HG03520 (cell line): ENCODE data around the gene FOXRED2.
"Not testable (repeated sequence)": the region's sequence is repeated elsewhere in the genome, so short reads cannot be mapped to it uniquely, and the experiment has no call there.

Experiments
- ATAC-seq: cut with Tn5 transposase; IDR thresholded peaks from one replicate; pipeline ENCODE4 v1.9.1; 2021; ENCODE audit warnings: mild to moderate bottlenecking, moderate library complexity; ENCODE audit not compliant: unreplicated experiment

Gene FOXRED2

DNA sequence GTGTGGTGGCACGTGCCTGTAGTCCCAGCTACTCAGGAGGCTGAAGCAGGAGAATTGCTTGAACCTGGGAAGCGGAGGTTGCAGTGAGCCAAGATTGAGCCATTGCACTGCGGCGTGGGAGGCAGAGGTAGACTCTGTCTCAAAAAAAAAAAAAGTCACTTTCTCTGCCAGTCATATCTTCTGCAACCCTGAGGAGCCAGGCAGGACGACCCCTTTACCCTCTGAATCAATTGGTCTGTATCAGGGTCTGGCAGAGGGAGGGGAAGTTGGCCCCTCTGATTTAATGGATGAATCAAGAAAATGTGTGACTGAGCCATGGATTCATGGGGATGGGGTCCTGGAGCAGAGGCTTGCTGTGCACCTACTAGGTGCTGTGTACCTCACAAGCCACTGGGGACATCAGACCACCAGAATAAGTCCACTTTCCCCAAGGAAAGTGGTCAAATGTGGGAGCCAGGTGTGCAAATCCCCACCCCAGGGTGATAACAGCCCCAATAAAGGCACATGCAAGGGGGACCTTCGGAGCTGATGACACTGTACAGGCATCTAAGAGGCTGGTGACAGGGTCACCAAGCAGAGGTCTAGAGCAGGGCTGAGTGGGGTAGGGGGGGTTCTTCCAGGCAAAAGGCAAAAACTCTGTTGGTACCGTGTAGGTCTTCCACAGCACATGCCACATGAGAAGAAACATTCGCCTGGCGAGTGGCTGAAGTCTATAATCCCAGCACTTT, 54.4 kb downstream of the FOXRED2 start:
- ATAC-seq, result no peak

DNA sequence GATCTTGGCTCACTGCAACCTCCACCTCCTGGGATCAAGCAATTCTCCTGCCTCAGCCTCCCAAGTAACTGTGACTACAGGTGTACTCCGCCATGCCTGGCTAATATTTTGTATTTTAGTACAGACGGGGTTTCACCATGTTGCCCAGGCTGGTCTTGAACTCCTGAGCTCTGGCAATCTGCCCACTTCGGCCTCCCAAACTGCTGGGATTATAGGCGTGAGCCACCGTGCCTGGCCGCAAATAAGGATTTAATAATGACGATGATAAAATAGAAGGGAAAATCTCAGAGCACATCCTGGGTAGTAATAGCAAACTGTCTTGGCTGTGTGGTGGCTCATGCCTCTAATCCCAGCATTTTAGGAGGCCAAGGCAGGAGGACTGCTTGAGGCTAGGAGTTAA, 55.9 kb downstream of the FOXRED2 start:
- ATAC-seq, result not testable (repeated sequence)

DNA sequence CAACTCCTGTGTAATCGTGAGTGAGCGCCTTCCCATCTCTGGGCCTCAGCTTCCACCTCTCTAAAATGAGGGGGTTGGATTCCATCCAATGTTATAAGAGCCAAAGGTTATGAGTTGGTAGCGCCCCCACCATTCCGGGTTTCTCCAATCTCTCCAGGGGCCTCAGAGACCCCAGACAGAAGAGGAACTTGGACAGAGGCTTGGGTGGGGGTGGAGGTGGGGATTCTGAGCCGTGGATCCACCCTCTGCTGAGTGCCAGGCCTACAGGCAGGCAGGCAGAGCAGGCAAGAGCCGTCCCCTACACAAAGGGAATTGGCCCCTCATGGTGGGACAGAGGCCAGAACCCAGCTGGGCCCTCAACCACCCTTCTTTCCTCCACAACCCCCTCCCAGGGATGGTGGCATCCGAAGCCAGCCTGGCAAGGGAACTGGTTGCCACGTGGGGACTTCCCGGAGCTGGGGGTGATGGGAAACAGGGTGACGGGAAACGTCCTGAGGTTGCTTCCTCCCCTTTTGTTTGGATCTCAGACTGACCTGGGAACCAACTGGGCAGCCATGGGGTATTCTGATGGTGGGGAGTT, 57.2 kb downstream of the FOXRED2 start:
- no peak for ATAC-seq

DNA sequence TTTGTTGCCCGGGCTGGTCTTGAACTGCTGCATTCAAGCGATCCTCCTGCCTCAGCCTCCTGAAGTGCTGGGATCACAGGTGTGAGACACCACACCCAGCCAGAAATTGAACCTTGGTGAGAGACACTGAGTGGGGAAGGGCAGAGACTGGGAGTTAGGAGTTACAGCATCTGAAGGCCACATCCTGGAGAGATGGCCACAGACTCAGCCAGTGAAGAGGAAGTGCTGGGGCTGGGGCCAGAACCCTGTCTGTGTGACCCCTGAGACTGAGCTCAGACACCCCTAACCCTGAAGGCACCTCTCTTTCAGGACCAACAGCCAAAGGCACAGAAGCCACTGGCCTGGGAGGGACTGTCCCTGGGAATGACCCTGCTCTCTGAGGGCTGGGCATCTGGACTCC, 59.2 kb downstream of the FOXRED2 start:
- no peak for ATAC-seq

DNA sequence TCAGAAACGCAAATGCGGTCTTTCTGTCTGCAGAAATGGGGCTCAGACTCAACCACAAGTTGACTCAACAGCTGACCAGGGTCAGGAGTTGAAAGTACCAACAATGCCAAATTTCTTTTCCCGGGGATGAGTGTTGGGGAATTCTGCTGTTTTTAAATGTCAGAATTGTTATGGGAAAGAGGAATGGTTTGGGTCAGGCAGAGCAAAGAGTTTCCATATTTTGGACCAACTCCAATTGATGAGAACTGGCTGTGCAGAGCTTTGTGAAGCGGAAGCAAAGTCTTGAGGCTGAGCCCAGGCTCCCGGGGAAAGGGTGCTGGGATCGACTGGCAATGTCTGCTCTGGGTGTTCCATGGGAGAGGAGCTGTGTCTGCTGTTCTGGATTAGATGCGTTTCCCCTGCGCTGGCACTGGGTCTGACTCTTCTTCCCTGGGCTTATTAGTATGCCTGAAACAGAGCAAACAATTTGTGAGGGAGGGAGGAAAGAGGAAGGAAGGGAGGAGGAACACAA, 61.6 kb downstream of the FOXRED2 start:
- ATAC-seq, result no peak

DNA sequence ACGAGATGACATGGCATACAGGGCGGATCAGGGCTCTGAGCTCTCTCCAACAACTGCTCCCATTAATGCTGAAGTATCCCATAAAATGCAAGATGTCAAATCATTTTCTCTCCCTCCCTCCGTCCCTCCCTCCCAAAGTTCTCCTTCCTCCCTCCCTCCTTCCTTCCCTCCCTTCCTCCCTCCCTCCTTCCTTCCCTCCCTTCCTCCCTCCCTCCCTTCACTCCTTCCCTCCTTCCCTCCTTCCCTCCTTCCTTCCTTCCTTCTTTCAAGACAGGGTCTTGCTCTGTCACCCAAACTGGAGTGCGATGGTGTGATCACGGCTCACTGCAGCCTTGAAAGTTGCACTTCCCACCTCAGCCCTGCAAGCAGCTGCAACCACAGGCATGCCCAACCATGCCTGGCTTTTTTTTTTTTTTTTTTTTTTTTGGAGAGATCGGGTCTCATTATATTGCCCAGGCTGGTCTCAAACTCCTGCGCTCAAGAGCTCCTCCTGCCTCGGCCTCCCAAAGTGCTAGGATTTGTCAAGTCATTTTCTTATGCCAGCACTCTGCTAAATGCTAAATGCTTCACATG, 63.6 kb downstream of the FOXRED2 start:
- no peak for ATAC-seq

DNA sequence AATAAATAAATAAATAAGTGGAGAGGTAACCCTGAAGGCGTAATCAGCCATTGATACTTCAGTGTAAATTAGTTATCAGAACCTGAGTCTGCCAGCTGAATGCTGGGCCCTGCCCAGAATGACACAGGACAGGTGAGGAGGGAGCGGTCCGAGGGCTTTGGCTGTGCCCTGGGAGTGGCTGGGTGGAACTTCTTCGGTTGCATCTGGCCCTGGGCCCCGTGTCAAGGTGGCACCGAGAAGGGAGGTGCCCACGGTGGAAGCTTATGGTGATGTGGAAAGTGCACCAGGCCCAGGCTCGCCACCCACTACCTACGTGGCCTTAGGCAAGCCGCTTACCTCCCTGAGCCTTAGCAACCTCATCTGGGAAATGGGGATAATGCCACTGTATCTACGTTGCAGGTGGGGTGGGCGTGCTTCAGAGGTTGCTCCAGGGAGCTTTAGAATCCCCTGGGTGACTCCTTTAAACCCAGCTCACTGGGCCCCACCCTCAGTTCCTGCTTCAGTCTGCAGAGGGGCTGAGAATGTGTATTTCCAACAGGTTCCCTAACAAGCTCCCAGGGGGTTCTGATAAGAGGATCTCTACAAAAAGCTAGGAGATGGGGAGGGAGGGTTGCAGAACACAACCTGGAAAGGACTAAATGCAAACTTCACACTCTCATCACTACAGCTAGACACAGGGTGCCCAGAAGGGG, 64.2 kb downstream of the FOXRED2 start:
- ATAC-seq, result no peak

DNA sequence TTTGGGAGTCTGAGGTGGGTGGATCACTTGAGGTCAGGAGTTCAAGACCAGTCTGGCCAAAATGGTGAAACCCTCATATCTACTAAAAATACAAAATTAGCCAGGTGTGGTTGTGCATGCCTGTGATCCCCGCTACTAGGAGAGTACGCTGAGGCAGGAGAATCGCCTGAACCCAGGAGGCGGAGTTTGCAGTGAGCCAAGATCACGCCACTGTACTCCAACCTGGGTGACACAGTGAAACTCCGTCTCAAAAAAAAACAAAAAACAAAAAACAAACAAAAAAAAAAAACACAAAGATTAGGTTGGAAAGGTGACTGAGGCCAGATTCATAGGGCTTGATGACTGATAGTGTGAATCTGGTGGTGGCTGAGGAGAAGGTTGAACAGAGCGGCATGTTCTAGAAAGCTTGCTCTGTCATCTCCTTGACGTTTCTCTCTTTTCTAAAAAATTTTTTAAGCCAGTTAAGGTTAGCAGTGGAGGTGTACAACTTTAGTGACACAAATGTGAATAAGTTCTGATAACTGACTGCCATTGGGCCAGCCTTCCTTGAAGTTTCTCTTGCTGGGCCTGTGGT, 66.3 kb downstream of the FOXRED2 start:
- ATAC-seq, result no peak

DNA sequence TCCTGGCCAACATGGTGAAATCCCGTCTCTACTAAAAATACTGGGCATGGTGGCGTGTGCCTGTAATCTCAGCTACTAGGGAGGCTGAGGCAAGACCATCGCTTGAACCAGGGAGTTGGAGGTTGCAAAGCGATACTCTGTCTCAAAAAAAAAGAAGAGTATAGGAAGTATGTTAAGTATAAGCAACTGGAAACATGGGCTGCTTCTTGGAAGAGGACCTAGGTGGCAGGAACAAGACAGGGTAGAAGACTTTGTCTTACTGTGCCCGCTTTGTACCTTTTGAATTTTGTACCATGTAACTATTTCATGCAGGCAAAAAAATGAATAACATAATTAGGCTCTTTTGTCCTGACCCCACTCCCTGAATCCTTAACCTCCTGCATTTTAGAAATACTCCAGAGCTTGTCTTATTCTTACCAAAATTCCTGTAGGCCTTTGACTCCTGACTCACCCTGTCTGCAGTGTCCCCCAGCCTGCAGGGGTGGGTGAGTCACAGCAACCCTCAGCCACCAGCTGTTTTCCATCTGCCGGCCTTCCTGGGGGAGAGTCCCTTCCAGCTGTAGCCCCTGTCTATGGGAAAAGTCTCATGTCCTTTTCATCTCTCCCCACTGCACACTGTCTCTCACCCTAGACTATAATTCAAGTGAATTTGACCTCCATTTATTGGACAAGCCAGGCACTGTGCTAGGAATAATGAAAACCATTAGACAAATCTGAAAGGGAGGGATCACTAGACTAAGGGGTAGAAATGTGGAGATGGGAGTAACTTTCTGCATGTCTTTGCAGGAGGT, 67.2 kb downstream of the FOXRED2 start:
- ATAC-seq, result no peak
